Osteoblast (primary cell): ENCODE data around the gene PLPP1. TPM values are rescaled to one million over a fixed set of nuclear protein-coding genes. Genes with fewer than 3 reads are reported as not detected.
A peak's percentile ranks its signal among the peaks of the same experiment; 100 is the strongest.

Experiments
- DNase-seq: peaks from one replicate; pipeline ENCODE4 v3.0.0; 2011; ENCODE audit warnings: low spot score, mixed read lengths; ENCODE audit not compliant: insufficient read length; ENCODE audit errors: missing footprints
- H2AFZ ChIP-seq: 2 replicates; pipeline ENCODE4 v1.6.0; 2011; ENCODE audit warnings: mild to moderate bottlenecking, low read length
- H3K27ac ChIP-seq: 2 replicates; pipeline ENCODE4 v1.5.1; 2011; ENCODE audit warnings: mild to moderate bottlenecking, low read depth, low read length, moderate library complexity
- H3K27me3 ChIP-seq: 2 replicates; pipeline ENCODE4 v1.6.0; 2012; ENCODE audit warnings: mild to moderate bottlenecking, control low read depth, inconsistent platforms, low read length, moderate library complexity; ENCODE audit not compliant: insufficient read depth
- H3K36me3 ChIP-seq: 2 replicates; pipeline ENCODE4 v1.5.1; 2011; ENCODE audit warnings: mild to moderate bottlenecking, low read length, control low read depth, moderate library complexity; ENCODE audit not compliant: insufficient read depth
- H3K4me1 ChIP-seq: 2 replicates; pipeline ENCODE4 v1.5.1; 2011; ENCODE audit warnings: mild to moderate bottlenecking, low read length, control low read depth, moderate library complexity; ENCODE audit not compliant: insufficient read depth
- H3K4me2 ChIP-seq: 2 replicates; pipeline ENCODE4 v1.6.0; 2011; ENCODE audit warnings: mild to moderate bottlenecking, low read length; ENCODE audit not compliant: insufficient read depth
- H3K4me3 ChIP-seq: fragments of 200-600 bp; sonication (generic); 3 replicates; pipeline ENCODE4 v1.5.1; 2012; ENCODE audit warnings: mild to moderate bottlenecking, low read length, inconsistent platforms; ENCODE audit not compliant: insufficient read depth
- H3K79me2 ChIP-seq: 2 replicates; pipeline ENCODE4 v1.6.0; 2012; ENCODE audit warnings: mild to moderate bottlenecking, low read length, control low read depth, inconsistent platforms; ENCODE audit not compliant: insufficient read depth
- H3K9me3 ChIP-seq: 2 replicates; pipeline ENCODE4 v1.5.1; 2011; ENCODE audit warnings: low read depth, low read length, control low read depth
- H4K20me1 ChIP-seq: 2 replicates; pipeline ENCODE4 v1.6.0; 2012; ENCODE audit warnings: mild to moderate bottlenecking, low read length, control low read depth; ENCODE audit not compliant: insufficient read depth
- total RNA-seq: library from RNA; depleted of rRNA; stranded (reverse); fragments of >200 nt; gene quantifications from 2 replicates; pipeline ENCODE4 v1.2.3, GENCODE V29; 2012
- TF ChIP-seq, protein P1 (sequence below): IDR thresholded peaks from 2 replicates; pipeline ENCODE4 v1.5.1; 2011; ENCODE audit warnings: mild to moderate bottlenecking, low read depth, low read length, moderate library complexity; ENCODE audit errors: extremely low read depth

PLPP1 gene
- total RNA-seq, 1 donor, result 69.8 TPM

- TF ChIP-seq, protein P1, sequence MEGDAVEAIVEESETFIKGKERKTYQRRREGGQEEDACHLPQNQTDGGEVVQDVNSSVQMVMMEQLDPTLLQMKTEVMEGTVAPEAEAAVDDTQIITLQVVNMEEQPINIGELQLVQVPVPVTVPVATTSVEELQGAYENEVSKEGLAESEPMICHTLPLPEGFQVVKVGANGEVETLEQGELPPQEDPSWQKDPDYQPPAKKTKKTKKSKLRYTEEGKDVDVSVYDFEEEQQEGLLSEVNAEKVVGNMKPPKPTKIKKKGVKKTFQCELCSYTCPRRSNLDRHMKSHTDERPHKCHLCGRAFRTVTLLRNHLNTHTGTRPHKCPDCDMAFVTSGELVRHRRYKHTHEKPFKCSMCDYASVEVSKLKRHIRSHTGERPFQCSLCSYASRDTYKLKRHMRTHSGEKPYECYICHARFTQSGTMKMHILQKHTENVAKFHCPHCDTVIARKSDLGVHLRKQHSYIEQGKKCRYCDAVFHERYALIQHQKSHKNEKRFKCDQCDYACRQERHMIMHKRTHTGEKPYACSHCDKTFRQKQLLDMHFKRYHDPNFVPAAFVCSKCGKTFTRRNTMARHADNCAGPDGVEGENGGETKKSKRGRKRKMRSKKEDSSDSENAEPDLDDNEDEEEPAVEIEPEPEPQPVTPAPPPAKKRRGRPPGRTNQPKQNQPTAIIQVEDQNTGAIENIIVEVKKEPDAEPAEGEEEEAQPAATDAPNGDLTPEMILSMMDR, result no peak
- H3K9me3 ChIP-seq, result no peaks in the 10 kb centered on the region
- H3K4me2 ChIP-seq, result no peak overlapping the region
- no peak for DNase-seq
- peaks cover 13% of the 10 kb centered on the region for H3K36me3 ChIP-seq
- H3K27me3 ChIP-seq, result no peaks in the 10 kb centered on the region
- peaks cover 10% of the 10 kb centered on the region for H3K79me2 ChIP-seq
- no peak overlapping the region for H3K27ac ChIP-seq
- peaks cover 7% of the 10 kb centered on the region for H4K20me1 ChIP-seq
- no peaks in the 10 kb centered on the region for H3K4me1 ChIP-seq
- no peak overlapping the region for H2AFZ ChIP-seq
- no peak overlapping the region for H3K4me3 ChIP-seq
Measured at GRCh38 chr5:55429221-55429612, 105.5 kb downstream of the PLPP1 start.

- Histone ChIP-seq H3K9me3 (no peaks in the 10 kb centered on the region), H2AFZ (no peak overlapping the region), H3K79me2 (peaks cover 10% of the 10 kb centered on the region), H3K4me2 (no peak overlapping the region), H3K4me1 (no peaks in the 10 kb centered on the region), H4K20me1 (peaks cover 7% of the 10 kb centered on the region), H3K36me3 (peaks cover 26% of the 10 kb centered on the region), H3K27ac (no peak overlapping the region), H3K27me3 (no peaks in the 10 kb centered on the region), H3K4me3 (no peak overlapping the region)
- peak; percentile 68 for DNase-seq
- TF ChIP-seq, protein P1, result no peak
Measured at GRCh38 chr5:55427157-55427556, 107.6 kb downstream of the PLPP1 start.

DNA sequence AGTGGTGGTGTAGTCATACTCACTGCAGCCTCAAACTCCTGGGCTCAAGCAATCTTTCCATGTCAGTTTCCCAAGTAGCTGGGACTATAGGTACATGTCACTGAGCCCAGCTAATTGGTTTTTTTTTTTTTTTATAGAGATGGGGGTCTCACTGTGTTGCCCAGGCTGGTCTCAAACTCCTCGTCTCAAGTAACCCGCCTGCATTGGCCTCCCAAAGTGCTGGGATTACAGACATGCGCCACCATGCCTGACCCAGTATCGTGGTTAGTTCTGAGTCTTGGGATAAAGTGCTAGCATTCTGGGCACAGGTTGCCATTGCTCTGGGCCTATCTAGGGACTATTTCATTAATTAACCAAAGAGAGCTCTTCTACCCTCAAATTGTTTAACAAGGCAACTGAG is 108.3 kb downstream of the PLPP1 start:
- TF ChIP-seq, protein P1, result no peak
- no peak overlapping the region for H3K4me2 ChIP-seq
- no peak overlapping the region for H2AFZ ChIP-seq
- H3K79me2 ChIP-seq, result peaks cover 10% of the 10 kb centered on the region
- H3K27ac ChIP-seq, result no peak overlapping the region
- H3K4me1 ChIP-seq, result no peaks in the 10 kb centered on the region
- H3K4me3 ChIP-seq, result no peak overlapping the region
- H3K27me3 ChIP-seq, result no peaks in the 10 kb centered on the region
- H3K36me3 ChIP-seq, result peaks cover 26% of the 10 kb centered on the region
- H4K20me1 ChIP-seq, result peaks cover 7% of the 10 kb centered on the region
- no peaks in the 10 kb centered on the region for H3K9me3 ChIP-seq
- DNase-seq, result no peak

DNA sequence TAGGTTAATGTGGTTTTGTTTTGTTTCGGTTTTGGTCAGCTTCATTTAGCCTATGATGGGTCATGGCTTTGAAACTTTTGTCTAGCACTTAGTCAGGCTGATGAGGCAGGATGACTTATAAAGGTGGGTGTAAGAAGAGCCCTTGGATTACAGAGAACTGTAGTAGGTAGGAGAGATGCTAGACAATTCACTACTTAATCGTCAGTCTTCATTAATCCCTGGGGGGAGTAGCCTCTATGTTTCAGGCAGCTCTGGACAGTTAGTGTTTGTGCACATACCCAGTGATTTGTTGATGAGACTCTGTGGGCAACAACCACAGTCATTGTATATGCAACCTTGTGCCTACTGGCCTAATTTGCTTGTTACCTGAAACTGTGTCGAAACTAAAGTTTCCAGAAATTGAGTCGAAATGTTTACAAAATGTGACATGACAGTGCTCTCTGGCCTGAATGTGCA is 113.7 kb downstream of the PLPP1 start:
- Histone ChIP-seq H3K4me3 (no peak overlapping the region), H4K20me1 (no peaks in the 10 kb centered on the region), H3K27ac (no peak overlapping the region), H3K4me2 (no peak overlapping the region), H3K9me3 (no peaks in the 10 kb centered on the region), H3K27me3 (no peaks in the 10 kb centered on the region), H2AFZ (no peak overlapping the region), H3K79me2 (no peaks in the 10 kb centered on the region), H3K36me3 (peaks cover 24% of the 10 kb centered on the region), H3K4me1 (peaks cover 38% of the 10 kb centered on the region)
- DNase-seq, result no peak
- TF ChIP-seq, protein P1, result no peak
